Measurements from ENCODE around the gene SFPQ. TPM values are rescaled to one million over a fixed set of nuclear protein-coding genes. Genes with fewer than 3 reads are reported as not detected.
"Not testable (repeated sequence)": the region's sequence is repeated elsewhere in the genome, so short reads cannot be mapped to it uniquely, and the experiment has no call there.

SFPQ gene, protein sequence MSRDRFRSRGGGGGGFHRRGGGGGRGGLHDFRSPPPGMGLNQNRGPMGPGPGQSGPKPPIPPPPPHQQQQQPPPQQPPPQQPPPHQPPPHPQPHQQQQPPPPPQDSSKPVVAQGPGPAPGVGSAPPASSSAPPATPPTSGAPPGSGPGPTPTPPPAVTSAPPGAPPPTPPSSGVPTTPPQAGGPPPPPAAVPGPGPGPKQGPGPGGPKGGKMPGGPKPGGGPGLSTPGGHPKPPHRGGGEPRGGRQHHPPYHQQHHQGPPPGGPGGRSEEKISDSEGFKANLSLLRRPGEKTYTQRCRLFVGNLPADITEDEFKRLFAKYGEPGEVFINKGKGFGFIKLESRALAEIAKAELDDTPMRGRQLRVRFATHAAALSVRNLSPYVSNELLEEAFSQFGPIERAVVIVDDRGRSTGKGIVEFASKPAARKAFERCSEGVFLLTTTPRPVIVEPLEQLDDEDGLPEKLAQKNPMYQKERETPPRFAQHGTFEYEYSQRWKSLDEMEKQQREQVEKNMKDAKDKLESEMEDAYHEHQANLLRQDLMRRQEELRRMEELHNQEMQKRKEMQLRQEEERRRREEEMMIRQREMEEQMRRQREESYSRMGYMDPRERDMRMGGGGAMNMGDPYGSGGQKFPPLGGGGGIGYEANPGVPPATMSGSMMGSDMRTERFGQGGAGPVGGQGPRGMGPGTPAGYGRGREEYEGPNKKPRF
- 389 TPM for total RNA-seq

DNA sequence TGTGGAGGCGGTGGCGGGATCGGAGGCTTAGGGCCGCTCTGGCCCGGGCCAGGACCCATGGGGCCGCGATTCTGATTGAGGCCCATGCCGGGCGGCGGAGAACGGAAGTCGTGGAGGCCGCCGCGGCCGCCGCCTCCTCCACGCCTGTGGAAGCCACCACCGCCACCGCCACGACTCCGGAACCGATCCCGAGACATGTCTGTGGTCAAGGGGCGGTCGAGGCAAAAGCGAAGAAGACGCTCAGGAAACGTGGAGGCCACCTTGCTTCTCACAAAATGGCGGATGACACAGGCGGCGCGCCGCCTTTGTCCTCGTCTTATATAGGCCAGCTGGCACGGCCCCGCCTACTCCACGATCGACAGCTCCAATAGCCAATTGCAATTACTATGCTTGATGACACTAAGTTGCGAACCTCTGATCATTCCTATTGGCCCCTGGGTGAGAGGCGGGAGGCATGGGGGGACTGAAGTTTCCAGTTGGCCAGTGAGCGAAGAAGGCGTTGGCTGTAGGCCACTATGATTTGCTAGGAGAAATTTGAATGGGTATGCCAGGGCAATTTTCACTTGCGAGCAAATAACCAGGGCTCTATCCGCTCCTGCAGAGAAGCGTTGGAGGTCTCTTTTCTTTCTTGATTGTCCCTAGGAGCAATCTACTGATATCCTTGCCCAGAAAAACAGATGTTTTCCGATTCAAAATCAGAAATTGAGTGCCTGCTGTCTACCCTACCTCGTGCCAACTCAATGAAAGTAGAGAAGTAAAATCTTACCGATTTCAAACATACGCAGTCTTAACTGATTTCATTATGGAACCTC lies at the start of gene SFPQ:
TSS of gene SFPQ (minus strand) at position 293 of the 812 bp plus-strand sequence. CDS start at position 197, 96 bp downstream.
- DNase-seq (ENCODE audit: low spot score): peak; percentile 98

DNA sequence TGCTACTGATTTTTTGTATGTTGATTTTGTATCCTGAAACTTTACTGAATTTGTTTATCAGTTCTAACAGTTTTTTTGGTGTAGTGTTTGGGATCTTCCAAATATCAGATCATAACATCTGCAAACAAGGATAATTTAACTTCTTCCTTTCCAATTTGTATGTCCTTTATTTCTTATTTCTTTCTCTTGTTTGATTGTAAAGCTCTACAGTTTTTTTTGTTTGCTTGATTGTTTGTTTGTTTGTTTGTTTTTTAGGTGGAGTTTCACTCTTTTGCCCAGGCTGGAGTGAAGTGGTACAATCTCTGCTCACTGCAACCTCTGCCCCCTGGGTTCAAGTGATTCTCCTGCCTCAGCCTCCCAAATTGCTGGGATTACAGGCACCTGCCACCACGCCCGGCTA lies 43.8 kb upstream of the SFPQ start:
- not testable (repeated sequence) for DNase-seq (ENCODE audit: low spot score)

DNA sequence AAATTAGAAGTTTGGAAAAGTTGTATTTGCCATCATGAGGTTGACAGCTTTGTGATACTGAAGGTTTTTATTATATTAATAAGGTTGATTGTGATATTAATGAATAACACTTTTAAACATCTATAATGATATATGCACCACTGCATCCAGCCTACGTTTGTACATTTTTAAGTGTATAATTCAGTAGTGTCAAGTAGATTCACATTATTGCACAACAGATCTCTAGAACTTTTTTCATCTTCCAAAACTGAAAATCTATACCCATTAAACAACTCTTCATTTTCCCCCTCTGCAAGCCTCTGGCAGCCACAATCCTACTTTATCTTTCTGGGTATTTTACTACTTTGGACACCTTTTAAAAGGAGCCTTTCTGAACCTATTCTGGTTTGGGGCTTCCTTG lies 38.3 kb upstream of the SFPQ start:
- no peak for DNase-seq (ENCODE audit: low spot score)

DNA sequence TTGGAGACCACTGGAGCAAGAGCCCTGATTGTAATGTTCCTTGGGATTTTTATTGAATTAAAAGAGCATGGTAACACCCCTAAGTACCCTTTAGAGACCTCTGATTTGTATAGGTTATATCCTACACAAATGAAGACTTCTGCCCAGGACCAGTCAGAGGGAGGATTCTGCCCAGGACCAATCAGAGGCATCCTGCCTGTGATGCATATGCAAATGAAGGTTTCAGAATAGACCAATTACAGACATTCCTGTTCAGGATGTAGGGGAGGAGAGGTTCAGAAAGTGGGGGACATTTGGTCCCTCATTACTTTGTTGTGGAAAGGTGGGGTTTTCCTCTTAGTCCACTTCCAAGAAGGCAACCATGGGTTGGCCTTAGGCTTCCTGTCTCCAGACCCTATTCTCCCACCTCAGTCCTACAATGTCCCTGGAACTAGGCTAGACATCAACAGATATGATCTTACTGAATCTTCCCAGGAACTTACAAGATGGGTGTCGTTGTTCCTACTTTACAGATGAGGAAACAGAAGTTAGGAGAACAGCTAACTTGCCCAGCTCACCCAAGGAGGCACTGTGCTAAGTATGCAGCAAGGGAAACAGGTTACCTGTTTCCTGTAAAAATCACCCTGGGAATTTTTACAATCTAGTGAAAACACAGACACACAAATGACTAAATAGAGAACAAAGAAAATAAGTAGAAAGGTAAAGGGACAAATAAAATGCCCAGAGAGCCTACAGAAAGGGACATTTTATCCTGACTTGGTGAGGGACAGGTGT lies 36.8 kb upstream of the SFPQ start:
- no peak for DNase-seq (ENCODE audit: low spot score)

DNA sequence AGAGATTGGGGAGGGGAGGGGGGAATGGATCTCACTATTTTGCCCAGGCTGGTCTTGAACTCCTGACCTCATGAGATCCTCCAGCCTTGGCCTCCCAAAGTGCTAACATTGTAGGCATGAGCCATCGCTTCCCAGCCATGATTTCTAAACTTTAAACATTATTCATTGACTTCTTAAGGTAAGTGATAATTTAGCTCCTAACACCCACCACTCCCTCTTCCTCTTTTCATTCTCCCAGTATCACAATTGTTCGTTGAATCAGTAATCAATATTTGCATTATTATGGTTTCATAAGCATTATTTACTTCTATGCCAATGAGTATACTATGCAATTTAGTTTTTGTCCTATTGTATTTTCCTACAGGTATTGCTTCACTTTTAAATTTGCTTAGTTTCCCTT lies 33.6 kb upstream of the SFPQ start:
- DNase-seq (ENCODE audit: low spot score): no peak

DNA sequence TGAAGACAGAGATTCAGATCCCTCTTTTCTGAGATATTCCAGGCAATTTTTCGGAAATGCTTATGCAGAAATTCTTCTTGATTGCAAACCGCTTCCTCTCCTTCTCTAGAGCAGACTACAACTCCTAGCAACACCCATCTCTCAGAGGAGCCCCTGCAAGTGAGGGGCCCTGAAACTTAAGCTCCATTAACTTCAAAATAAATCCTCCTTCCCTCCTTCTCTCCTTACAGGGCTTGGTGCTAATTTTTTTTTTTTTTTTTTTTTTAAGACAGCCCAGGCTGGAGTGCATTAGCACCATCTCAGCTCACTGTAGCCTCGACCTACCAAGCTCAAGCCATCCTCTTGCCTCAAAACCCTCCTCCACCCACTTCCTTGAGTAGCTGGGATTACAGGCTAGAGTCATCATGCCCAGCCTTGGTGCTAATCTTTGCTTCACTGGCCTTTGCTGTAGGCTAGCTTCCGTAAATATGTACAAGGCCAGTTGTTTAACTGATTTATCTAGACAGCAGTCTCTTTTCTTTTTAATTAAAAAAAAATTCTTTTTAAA lies 30.2 kb upstream of the SFPQ start:
- DNase-seq (ENCODE audit: low spot score): no peak

DNA sequence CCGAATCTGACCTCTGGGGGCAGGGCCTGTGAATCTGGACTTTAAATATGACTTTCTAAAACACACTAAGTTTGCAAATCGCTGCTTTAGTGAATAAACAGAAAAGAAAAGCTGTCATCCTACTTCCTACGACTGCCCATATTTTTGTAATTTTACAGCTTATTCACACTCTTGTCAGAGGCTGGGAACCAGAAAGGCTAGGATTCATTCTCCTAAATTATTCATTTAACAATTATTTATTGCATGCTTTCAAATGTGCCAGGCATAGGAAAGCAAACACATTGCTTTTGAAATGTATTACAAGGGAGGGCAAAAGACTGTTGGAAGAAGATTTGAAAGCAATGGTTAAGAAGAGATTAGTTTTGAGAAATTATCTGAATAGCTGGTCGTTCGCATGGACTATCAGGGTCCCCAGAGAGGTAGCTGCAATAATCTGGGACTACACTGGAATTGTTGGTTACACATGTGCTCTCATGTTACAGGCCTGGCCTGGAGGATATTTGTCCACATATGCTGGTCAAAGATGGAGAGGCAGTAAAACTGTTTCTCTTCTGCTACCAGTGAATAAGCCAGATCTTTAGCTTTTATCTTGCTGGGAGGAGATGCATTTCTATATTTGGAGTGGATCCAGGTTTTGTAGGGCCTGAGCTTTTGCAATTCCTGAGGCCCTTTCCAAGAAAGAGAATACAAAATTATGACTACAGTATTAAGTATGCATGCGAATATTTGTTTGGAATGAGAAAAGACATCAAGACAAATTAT lies 29.6 kb upstream of the SFPQ start:
- DNase-seq (ENCODE audit: low spot score): no peak

DNA sequence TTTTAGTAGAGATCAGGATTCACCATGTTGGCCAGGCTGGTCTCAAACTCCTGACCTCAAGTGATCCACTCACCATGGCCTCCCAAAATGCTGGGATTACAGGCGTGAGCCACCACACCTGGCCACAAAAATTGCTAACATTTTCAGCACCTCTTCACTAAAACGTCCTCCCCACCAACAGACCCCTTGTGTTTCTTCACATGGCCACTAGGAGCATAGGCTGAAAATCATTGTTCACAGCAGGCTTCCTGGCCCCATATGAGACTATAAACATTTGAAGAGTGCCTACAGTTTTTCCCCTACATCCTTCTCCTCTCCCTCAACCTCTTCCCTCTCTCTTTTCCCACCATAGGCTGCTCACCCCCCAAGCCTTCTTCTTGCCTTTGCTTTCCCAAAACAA lies 28.0 kb upstream of the SFPQ start:
- no peak for DNase-seq (ENCODE audit: low spot score)

DNA sequence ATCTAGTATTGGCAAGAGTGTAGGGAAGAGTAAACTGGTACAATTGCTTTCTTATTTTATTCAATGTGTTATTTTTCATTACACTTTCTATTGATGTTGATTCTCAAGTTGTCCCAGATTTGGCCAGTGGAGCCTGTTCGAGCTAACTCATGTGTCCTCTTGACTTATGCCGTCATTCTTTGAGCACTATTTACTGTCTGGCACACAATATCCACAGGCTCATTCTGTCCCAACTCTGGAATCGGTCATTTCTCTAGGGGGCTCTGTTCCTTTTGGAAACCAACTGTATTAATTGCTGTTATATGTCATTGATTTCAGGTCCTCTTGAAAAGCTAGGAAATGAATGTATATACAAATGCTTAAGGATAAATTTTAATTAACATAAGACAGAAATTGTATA lies 22.4 kb upstream of the SFPQ start:
- no peak for DNase-seq (ENCODE audit: low spot score)

DNA sequence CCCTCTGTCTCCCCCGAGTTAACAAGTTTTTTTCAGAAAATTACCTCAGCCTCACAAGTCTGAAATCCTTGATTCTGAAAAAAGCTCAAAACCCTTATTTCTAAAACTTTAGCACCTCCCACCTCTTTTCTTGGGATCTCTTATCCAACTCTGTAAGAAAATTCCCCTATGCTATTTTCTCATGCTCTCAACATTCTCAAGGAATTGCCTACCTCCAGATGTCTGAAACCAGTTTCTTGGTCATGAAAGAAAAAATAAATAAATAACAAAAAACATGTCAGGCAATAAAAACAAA lies 18.1 kb upstream of the SFPQ start:
- DNase-seq (ENCODE audit: low spot score): no peak

DNA sequence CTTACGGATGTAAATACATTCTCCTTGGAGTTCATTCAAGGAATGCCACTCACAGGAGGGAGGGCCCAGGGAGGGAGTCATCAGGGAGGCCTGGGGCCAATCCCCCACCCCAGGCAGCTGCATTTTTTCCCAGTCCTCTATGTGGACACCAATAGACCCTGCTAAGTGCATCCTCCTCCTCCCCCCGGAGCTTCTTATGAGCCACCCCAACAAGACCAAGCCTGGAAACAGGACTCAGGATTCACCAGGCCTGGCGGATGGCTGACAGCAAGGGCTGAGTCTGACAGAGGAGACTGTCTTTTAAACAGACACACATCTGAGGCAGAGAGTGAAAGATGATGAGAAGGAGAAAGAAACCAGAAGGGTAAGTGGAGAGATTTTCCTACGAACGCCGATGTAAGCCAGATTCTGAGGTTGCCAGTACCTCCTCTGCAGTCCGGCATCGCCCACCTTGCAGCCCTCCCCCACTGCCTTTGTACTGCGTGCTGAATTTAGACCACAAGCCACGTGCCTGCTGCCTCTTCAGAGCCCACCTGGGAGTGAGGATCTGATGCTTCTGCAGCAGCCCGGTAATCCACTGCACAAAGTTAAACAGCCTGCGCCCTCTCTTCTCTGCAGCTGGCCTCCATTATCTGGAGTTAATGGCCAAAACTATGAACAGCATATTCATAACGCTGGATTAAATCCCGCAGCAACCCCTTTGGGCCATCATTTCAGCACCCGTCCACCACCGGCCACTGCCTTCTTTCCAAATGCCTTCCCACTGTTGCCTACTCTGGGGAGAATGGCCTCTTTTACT lies 17.6 kb upstream of the SFPQ start:
- no peak for DNase-seq (ENCODE audit: low spot score)

DNA sequence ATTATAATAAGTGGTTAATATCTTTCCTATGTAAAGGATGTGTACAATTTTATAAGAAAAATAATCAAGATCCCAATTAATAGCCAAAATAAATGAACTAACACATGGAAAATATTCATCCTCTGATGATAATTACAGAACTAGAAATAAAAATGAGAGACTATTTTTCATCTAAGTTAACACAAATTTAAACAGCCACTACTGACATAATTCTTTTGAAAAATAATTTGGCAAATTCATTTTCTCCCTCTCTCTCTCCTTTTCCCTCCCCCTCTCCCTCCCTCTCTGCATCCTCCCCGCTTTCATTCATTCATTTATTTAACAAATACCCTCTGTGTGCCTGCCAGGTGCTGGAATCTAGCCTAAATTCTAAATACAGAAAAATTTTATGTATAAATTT lies 10.3 kb upstream of the SFPQ start:
- DNase-seq (ENCODE audit: low spot score): no peak

DNA sequence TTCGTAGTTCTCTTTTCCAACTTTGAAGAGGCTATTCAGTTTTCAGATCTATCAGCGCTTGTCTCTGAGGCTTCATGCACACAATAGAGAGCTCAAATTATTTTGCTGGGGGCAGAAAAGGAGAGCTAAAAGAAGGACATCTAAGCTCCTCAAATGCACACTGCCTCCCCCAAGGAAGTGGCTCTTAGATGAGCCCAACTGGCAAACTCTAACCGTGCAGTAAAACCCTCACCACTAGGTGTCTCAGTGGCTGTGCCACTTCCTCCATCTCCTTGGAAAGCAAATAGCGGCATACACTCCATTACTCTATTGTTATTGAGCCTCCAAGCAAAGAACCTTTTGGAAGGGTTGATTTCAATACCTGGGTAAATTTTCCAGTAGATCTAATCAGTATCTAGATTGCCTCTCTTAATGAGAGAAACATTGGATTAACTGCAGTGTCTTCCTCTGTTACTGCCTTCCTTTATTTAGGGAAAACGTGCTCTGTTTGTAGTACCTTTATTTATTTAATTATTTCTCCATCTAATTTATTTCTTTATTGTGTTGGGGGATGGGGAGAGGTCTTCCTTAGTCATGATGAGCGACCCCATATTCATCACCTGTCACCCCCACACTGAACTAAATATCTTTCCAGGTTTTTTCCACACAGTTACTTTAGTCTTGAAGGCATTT lies 9.2 kb upstream of the SFPQ start:
- DNase-seq (ENCODE audit: low spot score): peak; percentile 79

DNA sequence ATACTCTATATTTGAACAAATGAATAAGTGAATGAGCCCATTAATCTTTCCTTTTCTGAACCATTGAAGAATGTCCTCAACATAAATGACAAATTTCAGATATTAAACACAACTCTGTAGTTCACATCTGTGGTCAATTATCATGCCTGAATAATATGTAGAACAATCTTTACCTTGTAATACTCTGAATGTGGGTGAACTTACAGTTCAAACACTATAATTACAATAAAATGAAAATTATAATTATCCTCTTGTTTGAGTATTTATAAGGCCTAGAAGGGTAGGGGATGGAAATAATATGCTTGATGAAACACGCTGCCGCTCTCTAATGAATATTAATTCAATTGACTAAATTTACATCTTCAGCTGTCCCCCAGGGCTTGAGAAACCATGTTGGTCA lies 8.7 kb upstream of the SFPQ start:
- DNase-seq (ENCODE audit: low spot score): no peak

DNA sequence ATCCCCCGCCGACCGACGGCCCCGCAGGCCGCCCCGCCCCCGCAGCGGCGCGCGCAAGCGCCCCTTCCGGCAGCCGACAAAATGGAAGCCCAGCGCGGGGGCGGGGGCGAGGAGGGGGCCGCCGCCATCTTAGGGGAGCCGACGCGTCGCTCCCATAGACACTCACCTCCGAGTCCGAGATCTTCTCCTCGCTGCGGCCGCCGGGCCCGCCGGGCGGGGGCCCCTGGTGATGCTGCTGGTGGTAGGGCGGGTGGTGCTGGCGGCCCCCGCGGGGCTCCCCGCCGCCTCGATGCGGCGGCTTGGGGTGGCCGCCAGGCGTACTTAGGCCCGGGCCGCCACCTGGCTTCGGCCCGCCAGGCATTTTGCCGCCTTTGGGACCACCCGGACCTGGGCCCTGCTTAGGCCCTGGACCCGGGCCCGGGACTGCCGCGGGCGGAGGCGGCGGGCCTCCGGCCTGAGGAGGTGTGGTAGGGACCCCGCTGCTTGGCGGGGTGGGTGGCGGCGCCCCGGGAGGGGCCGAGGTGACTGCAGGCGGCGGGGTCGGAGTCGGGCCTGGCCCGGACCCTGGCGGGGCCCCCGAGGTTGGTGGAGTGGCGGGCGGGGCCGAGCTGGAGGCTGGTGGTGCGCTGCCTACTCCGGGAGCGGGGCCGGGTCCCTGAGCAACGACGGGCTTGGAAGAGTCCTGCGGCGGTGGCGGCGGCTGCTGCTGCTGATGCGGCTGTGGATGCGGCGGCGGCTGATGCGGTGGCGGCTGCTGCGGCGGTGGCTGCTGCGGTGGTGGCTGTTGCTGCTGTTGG lies 691 bp downstream of the SFPQ start:
- DNase-seq (ENCODE audit: low spot score): peak; percentile 87

DNA sequence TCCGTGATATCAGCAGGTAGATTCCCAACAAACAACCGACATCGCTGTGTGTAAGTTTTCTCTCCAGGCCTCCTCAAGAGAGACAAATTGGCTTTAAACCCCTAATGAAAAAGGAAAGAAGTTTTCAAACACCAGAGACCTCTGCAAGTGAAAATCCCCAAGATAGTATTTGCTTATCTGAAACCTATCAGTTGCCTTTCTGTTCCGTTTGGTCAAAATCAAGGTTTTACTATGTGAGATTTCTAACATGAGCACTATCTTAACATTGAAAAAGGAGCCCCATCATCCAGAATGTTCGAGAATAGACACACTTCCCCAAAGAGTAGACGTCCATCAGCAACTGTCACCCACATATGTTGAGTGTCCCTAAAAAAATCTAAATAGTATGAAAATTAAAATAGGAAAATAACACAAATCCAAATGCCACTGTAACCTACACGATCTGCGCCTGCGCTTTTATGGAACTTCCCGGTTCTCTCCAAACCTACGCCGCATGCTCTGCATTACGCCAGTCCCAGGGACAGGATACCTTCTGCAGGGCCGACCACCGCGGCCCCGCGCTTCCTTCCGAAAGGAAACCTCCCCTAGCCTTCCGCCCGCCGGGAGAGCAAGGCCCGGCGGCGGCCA lies 1.4 kb downstream of the SFPQ start:
- no peak for DNase-seq (ENCODE audit: low spot score)

DNA sequence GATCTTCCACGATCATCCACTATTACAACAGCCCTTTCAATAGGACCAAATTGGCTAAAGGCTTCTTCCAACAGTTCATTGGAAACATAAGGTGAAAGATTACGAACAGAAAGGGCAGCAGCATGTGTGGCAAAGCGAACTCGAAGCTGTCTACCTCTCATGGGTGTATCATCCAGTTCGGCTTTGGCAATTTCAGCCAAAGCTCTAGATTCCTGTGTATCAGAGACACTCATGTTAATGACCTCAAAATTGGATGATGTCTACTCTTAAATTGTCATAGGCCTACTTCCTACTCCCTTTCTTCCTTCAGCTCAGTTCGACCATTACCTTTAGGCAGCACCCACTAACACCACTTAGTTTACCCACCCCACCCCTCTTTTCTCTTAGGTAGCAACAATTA lies 2.2 kb downstream of the SFPQ start:
- DNase-seq (ENCODE audit: low spot score): no peak

Data from ureter (tissue), 1 donor.